Measurements from ENCODE around the gene ARHGAP10. TPM values are rescaled to one million over a fixed set of nuclear protein-coding genes. Genes with fewer than 3 reads are reported as not detected.

The ARHGAP10 gene
- total and polyA plus RNA-seq, 10 of the 15 experiments (the other 5 are each of a cell fraction or from before 2014, with no cell fraction given) = 1.3 to 25.8 (median 17.2) TPM

DNA sequence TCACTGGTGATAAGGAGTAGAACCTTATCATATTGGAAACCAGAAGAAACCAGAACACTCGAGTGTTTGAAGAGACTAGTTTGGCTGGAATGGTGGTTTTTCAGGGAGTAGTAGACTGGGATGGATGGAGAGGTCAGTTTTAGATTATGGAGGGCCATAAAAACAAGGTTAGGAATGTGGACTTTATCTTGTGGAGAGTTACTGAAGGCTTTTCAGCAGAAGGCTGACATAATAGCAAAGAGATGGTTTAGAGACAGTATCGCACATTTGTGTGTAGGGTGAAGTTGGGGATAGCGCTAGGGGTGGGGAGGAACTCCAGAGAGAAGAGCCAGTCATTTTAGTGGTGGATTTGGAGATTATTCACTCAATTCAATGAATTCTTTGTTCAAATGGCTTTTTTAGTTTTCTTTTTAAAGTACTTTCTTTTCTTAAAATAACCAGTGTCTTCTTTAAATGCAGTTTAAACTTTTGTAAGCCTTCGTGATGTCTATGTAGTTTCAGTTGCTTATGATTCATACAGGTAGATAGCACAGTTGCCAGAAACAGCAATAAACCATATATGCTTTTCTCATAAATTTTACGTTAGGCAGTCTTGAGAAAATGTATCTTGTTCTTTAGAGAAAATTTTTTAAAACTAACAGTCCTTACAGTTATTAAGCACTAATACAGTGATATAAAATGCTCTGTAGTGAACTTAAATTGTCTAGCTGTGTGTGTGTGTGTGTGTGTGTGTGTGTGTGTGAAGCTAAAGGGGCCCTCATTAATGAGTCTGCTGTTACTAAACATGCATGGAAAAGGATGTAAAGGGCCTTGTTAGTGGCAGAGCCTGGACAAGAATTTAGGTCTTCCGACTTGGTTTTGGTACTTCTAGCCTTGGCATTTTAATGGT, 3.8 kb downstream of the ARHGAP10 start (continued):
- peak; percentile 85; the same call in 1 of the 2 replicates for TF ChIP-seq FOXM1 (IDR thresholded peaks at IDR 0.05; ENCODE audit: low read depth, low read length)
- no peak for TF ChIP-seq NR2C2 (IDR thresholded peaks at IDR 0.05; ENCODE audit: borderline replicate concordance, control insufficient read depth, insufficient read length, low read depth)
- no peak for TF ChIP-seq HCFC1 (IDR thresholded peaks at IDR 0.05; ENCODE audit: low read length)
- TF ChIP-seq NFYA (IDR thresholded peaks at IDR 0.05; ENCODE audit: borderline replicate concordance, low read depth, low read length) = no peak

DNA sequence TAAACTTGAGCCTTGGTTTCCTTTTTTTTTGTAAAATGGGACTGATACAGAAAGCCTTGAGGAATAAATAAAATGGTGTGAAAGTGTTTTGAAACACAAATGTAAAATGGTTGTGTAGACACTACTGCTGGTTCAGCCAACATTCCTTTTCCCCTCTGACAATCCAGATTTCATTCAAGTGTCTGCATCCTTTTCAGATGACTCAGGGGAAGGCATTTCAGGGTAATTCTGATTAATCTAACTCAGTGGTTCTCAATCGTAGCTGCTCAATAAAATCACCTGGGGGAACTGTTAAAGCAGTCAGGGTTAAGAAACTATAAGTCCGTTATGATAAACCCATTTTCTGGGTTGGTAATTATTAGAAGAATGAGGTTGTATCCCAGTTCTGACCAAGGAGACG, 4.6 kb downstream of the ARHGAP10 start:
- Histone ChIP-seq H3K4me3 (peak overlapping the region; percentile 98), H3K27me3 (replicated peaks in 1 of 2; ENCODE audit: control insufficient read depth in 2 of 2, insufficient read depth in 2 of 2, low read length in 1 of 2) (no peaks in the 10 kb centered on the region), H2AFZ (ENCODE audit: control insufficient read depth, low read depth, low read length) (no peak overlapping the region; the same call in 1 of the 2 replicates), H3K9ac (ENCODE audit: control insufficient read depth, insufficient read depth, low read length) (peak overlapping the region; percentile 70), H3K4me1 (ENCODE audit: control insufficient read depth, insufficient read depth, low read length) (peaks cover 12% of the 10 kb centered on the region), H3K36me3 (ENCODE audit: control insufficient read depth in 2 of 2, insufficient read depth in 2 of 2, low read length in 1 of 2) (peaks cover 0 to 3% of the 10 kb centered on the region in 2 experiments; a peak in 2 of 4 replicates), H4K20me1 (ENCODE audit: control insufficient read depth, insufficient read depth) (no peaks in the 10 kb centered on the region), H3K27ac (ENCODE audit: control insufficient read depth, insufficient read depth) (peak overlapping the region; percentile 91), H3K9me3 (replicated peaks; ENCODE audit: control insufficient read depth, insufficient read depth, low read length) (no peaks in the 10 kb centered on the region), H3K79me2 (ENCODE audit: control insufficient read depth, insufficient read depth, low read length) (peaks cover 93% of the 10 kb centered on the region), H3K4me2 (ENCODE audit: control insufficient read depth, insufficient read depth) (peak overlapping the region; percentile 79)
- ChIA-PET RAD21 (ENCODE audit: unreplicated experiment) (interaction anchor here (0.5 kb wide), 1 partner anchor 68 kb away, joined by 3 read pairs; no protein-coding TSS in a partner anchor), SMC1A (ENCODE audit: uncharacterized antibody, unreplicated experiment) (interaction anchor here (1.0 to 5.0 kb wide), 5 partner anchors 37 to 129 kb away, joined by 3 to 42 read pairs (median 4); no protein-coding TSS in a partner anchor), POLR2A (interaction anchor here (1.0 kb wide), 1 partner anchor 32 kb away, joined by 3 read pairs; no protein-coding TSS in a partner anchor), CTCF (no interaction called here)
- intact Hi-C loops (cut with micrococcal nuclease; ENCODE audit: unreplicated experiment) (no loop called here), in situ Hi-C loops (cut with MboI) (no loop called here)
- WGBS (ENCODE audit: insufficient coverage, insufficient replicate concordance, low lambda C conversion rate, missing lambda C conversion rate) = 75% methylated on average over 3 of the region's 3 CpGs
- BruUV-seq (replicated peaks) = no TSS peak
- no peak for FAIRE-seq
- no peak for ATAC-seq
- no peak for DNase-seq (ENCODE audit: low read depth, low spot score)
- no peak for TF ChIP-seq FOS (IDR thresholded peaks at IDR 0.05; ENCODE audit: borderline replicate concordance, extremely low read depth, insufficient read length)
- no peak for TF ChIP-seq NFYB (IDR thresholded peaks at IDR 0.05; ENCODE audit: insufficient read depth, low read depth, low read length)
- TF ChIP-seq ZSCAN29 (IDR thresholded peaks at IDR 0.05) = no peak
- TF ChIP-seq, protein P1, sequence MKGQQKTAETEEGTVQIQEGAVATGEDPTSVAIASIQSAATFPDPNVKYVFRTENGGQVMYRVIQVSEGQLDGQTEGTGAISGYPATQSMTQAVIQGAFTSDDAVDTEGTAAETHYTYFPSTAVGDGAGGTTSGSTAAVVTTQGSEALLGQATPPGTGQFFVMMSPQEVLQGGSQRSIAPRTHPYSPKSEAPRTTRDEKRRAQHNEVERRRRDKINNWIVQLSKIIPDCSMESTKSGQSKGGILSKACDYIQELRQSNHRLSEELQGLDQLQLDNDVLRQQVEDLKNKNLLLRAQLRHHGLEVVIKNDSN (IDR thresholded peaks at IDR 0.05; ENCODE audit: borderline replicate concordance, extremely low read length, insufficient read depth, low read depth, low read length) = no peak
- no peak for TF ChIP-seq SMAD1 (IDR thresholded peaks at IDR 0.05; ENCODE audit: low read depth, partially characterized antibody)
- no peak for TF ChIP-seq NFIC (IDR thresholded peaks at IDR 0.05; ENCODE audit: low read depth, low read length)
- TF ChIP-seq MYB (IDR thresholded peaks at IDR 0.05; ENCODE audit: borderline replicate concordance, low read depth, low read length) = no peak
- no peak for TF ChIP-seq JUND (IDR thresholded peaks at IDR 0.05; ENCODE audit: low read depth, low read length)
- TF ChIP-seq, protein P2, sequence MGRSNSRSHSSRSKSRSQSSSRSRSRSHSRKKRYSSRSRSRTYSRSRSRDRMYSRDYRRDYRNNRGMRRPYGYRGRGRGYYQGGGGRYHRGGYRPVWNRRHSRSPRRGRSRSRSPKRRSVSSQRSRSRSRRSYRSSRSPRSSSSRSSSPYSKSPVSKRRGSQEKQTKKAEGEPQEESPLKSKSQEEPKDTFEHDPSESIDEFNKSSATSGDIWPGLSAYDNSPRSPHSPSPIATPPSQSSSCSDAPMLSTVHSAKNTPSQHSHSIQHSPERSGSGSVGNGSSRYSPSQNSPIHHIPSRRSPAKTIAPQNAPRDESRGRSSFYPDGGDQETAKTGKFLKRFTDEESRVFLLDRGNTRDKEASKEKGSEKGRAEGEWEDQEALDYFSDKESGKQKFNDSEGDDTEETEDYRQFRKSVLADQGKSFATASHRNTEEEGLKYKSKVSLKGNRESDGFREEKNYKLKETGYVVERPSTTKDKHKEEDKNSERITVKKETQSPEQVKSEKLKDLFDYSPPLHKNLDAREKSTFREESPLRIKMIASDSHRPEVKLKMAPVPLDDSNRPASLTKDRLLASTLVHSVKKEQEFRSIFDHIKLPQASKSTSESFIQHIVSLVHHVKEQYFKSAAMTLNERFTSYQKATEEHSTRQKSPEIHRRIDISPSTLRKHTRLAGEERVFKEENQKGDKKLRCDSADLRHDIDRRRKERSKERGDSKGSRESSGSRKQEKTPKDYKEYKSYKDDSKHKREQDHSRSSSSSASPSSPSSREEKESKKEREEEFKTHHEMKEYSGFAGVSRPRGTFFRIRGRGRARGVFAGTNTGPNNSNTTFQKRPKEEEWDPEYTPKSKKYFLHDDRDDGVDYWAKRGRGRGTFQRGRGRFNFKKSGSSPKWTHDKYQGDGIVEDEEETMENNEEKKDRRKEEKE (IDR thresholded peaks at IDR 0.05) = no peak
- TF ChIP-seq STAT1 (conservative IDR thresholded peaks at IDR 0.05) = no peak
- TF ChIP-seq MTA2 (IDR thresholded peaks at IDR 0.05; ENCODE audit: low read depth) = no peak
- no peak for TF ChIP-seq ZBED1 (IDR thresholded peaks at IDR 0.05; ENCODE audit: borderline replicate concordance)
- no peak for TF ChIP-seq RBBP5 (conservative IDR thresholded peaks at IDR 0.05)
- no peak for TF ChIP-seq RFX5 (IDR thresholded peaks at IDR 0.05; ENCODE audit: low read depth, low read length)
- no peak for TF ChIP-seq SP1 (IDR thresholded peaks at IDR 0.05; ENCODE audit: low read depth, low read length)
- TF ChIP-seq CBX5 (IDR thresholded peaks at IDR 0.05; ENCODE audit: low read depth) = no peak

Data from GM12878 (cell line).